C4-2B (cell line): ENCODE measurements around the gene TRAPPC6A.

Source experiments
- H3K27ac ChIP-seq: fragments of 450-650 bp; 2 replicates; pipeline ENCODE4 v1.5.1; 2017
- ZFX ChIP-seq: fragments of 450-650 bp; IDR thresholded peaks from 2 replicates; pipeline ENCODE4 v1.6.1; 2017
- TF ChIP-seq, protein P1 (sequence below): fragments of 450-650 bp; conservative IDR thresholded peaks from 2 replicates; pipeline ENCODE4 v1.5.1; 2017; ENCODE audit warnings: mild to moderate bottlenecking

The TRAPPC6A gene

DNA sequence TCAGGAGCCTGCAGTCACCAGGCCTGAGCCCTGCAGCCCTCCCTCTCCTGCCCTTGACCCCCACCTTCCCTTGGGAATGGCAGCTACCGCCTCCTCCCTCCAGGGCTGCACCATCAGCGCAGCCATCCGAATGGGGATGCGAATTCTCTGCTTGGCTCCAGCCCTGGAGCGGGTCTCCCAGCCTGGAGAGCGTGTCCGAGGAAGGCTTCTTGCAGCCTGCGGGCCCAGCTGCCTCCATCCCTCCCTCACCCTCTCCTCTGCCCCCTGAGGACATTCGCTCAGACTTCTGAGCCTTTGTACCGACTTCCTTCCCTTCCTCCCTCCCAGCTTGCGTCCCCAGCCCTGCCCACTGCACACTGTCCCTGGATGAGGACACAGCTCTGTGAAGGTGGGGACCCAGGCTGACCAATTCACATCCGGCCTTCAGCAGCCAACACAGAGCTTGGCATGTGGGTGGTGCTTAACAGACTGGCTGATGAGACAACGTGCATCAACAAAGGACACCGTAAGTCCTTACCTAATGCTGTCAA lies 11.2 kb downstream of the TRAPPC6A start:
- no peak overlapping the region for H3K27ac ChIP-seq
- TF ChIP-seq ZFX, result no peak
- TF ChIP-seq, protein P1, sequence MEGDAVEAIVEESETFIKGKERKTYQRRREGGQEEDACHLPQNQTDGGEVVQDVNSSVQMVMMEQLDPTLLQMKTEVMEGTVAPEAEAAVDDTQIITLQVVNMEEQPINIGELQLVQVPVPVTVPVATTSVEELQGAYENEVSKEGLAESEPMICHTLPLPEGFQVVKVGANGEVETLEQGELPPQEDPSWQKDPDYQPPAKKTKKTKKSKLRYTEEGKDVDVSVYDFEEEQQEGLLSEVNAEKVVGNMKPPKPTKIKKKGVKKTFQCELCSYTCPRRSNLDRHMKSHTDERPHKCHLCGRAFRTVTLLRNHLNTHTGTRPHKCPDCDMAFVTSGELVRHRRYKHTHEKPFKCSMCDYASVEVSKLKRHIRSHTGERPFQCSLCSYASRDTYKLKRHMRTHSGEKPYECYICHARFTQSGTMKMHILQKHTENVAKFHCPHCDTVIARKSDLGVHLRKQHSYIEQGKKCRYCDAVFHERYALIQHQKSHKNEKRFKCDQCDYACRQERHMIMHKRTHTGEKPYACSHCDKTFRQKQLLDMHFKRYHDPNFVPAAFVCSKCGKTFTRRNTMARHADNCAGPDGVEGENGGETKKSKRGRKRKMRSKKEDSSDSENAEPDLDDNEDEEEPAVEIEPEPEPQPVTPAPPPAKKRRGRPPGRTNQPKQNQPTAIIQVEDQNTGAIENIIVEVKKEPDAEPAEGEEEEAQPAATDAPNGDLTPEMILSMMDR, result no peak

DNA sequence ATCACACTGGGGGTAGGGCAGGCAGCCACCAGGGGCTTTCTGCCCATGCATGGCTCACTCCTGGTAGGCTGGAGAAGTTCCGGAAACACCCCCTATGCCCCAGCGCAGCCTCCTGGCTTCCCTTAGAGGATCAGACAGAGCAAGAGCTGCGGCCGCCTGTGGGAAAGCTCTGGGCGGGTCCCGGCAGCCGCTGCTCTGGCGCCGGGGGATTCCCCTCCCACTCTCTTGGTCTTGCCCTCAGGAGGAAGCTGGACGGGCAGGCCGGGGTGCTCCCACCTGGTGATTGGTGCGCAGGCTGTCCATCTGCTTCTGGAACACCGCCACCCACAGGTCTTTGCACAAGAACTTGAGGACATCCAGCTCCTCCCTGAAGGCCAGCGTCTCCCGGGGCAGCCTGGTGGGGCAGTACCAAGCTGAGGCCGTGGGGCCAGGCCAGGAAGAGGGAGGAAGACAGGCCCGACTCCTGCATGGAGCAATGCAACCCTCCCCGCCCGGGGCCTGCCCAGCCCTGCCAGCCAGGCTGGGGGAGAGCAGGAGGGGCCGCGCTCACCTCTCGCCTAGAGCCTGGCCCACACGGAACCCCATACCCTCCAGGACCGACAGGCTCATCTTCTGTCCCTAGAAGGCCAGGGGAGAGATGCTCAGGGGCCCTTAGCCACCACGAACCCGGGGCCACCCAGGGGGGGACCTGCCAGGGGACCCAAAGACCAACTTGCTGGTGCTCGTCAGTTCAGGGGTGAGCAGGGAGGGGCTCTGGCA lies 13.3 kb downstream of the TRAPPC6A start:
- TF ChIP-seq, protein P1, result no peak
- no peak for TF ChIP-seq ZFX
- H3K27ac ChIP-seq, result no peak overlapping the region

DNA sequence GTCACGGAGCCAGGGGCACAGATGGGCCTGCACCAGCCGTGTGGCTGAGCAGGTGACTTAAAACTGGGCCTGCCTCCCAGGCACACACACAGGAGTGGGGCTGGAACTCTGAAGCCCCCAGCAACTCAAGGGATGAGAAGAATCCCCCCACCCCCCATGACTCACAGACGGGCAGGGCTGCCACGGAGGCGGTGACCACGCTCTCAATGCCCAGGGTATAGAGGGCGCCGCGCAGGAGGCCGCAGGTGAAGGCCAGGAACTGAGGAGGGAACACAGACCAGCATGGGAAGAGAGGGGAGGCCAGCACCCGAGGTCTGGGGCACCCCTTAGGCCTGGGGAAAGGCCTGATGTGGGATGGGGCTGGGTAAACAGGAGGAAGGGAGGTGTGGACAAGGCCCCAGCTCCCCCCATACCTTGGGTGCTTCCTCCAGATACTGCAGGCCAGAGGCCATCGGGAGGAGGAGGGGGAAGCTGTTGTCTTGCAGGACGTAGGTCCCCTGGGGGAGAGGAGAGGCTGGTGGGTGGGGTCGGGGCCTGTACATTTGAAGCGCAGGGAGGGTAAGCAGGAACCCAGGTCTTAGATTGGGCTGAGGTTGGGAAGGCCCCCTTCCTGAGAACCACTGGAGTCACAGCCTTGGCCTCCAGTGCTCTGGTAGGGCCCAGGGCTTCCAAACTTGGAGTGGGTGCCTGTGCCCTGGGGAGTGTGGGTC lies 14.1 kb downstream of the TRAPPC6A start:
- TF ChIP-seq, protein P1, result no peak
- TF ChIP-seq ZFX, result no peak
- H3K27ac ChIP-seq, result no peak overlapping the region

DNA sequence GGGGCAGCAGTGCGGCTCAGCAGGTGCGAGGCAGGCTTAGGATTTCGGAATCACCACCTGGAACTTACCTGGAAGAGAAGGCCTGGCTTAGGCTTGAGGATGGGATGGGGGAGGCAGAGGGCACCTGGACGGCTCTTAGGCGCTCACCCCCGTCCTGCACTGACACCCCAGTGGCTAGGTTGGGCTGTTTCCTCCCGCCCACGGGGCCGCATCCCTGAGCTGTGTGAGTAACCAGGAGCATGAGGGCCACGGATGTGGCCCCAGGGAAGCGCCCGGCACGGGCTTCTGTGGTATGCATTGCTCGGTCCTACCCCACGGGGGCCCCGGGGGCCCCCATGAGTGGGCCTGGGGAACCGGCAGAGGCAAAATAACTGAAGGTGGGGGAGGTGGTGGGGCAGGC lies 14.9 kb downstream of the TRAPPC6A start:
- no peak overlapping the region for H3K27ac ChIP-seq
- TF ChIP-seq, protein P1, result no peak
- no peak for TF ChIP-seq ZFX

DNA sequence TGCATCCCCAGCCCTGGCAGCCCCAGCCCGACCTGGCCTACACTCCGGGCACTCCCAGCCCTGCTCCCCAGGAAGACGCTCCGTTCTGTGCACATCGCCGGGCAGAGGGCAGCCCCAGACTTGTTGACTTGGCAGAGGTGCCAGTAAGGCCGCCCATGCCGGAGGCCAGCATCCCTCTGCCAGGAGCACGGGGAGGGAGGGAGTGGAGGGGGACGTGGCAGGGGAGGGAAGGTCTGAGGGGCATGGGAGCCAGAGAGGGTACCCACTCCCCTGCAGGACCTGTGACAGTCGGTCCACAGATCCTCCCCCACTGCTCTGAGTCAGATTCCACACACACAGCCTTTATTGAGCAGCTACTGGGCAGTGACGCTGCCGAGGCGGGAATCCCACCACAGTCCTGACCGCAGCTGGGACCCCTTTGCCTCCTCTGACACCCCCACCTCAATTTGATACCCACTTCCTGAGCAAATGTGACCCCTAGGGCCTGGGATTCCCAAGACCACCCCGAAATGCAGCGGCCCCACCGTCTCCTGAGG lies 15.4 kb downstream of the TRAPPC6A start:
- no peak for TF ChIP-seq ZFX
- TF ChIP-seq, protein P1, result no peak
- no peak overlapping the region for H3K27ac ChIP-seq

DNA sequence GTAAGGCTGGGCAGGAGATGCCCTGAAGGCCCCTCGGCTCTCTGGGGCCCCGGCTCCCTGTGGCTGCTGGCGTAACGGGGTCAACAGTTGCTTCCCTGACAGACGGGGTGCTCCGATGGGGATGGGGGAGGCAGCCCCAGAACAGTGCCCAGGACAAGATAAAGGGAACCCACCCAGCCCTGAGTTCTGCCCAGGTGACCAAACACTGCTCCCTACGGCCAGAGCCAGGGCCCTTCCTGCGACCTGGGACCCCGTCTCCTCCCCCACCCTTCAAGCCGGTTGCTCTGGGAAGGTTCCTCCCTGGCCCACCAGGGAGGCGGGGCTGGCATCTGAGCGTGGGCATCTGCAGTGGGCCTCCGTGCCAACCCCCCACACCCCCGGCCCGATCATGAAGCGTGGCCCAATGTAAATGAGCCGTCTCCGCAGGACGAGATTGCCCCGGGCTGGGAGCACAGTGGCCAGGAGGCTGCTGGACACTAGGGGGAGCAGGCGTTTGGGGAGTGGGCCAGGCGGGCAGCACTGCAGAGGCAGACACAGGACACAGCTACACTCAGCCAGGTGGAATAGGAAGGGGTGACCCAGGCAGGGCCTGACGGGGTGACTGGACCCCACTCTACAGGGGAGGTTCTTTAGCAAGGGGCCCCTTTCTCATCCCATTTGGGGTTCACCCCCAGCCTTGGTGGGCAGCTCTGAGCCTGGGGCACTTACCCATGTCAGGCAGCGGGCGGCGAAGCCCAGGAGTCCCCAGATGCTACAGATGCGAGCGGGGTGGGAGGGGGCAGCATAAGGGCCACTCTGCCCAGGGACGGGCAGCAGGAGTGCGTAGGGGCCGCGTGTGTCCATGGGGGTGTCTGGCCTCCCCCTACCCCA lies 16.1 kb downstream of the TRAPPC6A start:
- H3K27ac ChIP-seq, result no peak overlapping the region
- TF ChIP-seq, protein P1, result peak; percentile 55
- TF ChIP-seq ZFX, result no peak
